Thoracic aorta (tissue), 2 donors: Measurements from ENCODE around the gene BLMH. TPM values are rescaled to one million over a fixed set of nuclear protein-coding genes. Genes with fewer than 3 reads are reported as not detected.

Experiments used
- ATAC-seq: fragments of 150-250 bp; one replicate; pipeline ENCODE4 v1.8.0; 2017; ENCODE audit warnings: low read depth; ENCODE audit not compliant: insufficient number of reproducible peaks, low FRiP score
- DNase-seq: peaks from one replicate; pipeline ENCODE4 v3.0.0-alpha.2; 2020; ENCODE audit warnings: low spot score
- H3K27ac ChIP-seq, 2 donors: fragments of 200-600 bp; sonication (generic); 1 replicate in 1 of 2; 2 replicates in 1 of 2; pipeline ENCODE4 v1.5.1; 2016; ENCODE audit warnings: mild to moderate bottlenecking in 2 of 2, moderate library complexity in 2 of 2
- H3K27me3 ChIP-seq: fragments of 200-600 bp; sonication (generic); replicated peaks from 2 replicates; pipeline ENCODE4 v1.6.0; 2016; ENCODE audit warnings: mild to moderate bottlenecking; ENCODE audit not compliant: insufficient read depth
- H3K36me3 ChIP-seq: fragments of 200-600 bp; sonication (generic); one replicate; pipeline ENCODE4 v1.5.1; 2016
- H3K4me1 ChIP-seq, 2 donors: fragments of 200-600 bp; sonication (generic); 1 replicate in 1 of 2; 2 replicates in 1 of 2; pipeline versions ENCODE4 v1.5.1 to v1.6.0; 2016; ENCODE audit warnings: low read depth in 2 of 2, mild to moderate bottlenecking in 1 of 2; ENCODE audit not compliant: control insufficient read depth in 1 of 2
- H3K4me3 ChIP-seq: fragments of 200-600 bp; sonication (generic); 2 replicates; pipeline ENCODE4 v1.5.1; 2016; ENCODE audit warnings: mild to moderate bottlenecking
- H3K9me3 ChIP-seq: fragments of 200-600 bp; sonication (generic); 2 replicates; pipeline ENCODE4 v1.5.1; 2016
- total RNA-seq, 2 donors: library from RNA; depleted of rRNA; stranded (reverse); fragments of >200 nt; gene quantifications; one replicate each; pipeline versions ENCODE4 v1.1.0 to v1.2.3, GENCODE V29; 2016
- TF ChIP-seq, protein P1 (sequence below): fragments of 200-600 bp; sonication (generic); IDR thresholded peaks from one replicate; pipeline ENCODE4 v1.5.1; 2019; ENCODE audit warnings: antibody characterized with exemption

Gene BLMH
- total RNA-seq, 2 donors from 2014 or later, result 21.5 to 34.6 TPM

DNA sequence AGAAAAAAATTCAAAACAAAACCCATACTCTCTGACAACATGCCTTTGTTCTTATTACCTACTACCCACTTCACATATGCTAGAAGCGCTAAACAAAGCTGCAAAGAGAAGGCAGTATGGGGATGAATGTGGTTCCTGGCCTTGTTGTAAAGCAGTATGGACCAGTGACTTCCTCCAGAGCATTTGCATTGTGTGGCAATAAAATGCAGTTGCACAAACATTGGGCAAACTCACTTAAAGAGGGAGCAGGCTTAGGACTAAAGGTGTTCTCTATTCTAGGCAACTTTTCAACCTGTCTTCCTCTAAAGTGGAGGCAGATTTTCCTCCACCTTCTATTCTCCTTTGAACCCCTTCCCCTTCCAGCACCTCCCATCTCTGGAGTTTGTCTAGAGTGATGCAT is 25.0 kb upstream of the BLMH start:
- no peak overlapping the region for H3K27ac ChIP-seq
- TF ChIP-seq, protein P1, sequence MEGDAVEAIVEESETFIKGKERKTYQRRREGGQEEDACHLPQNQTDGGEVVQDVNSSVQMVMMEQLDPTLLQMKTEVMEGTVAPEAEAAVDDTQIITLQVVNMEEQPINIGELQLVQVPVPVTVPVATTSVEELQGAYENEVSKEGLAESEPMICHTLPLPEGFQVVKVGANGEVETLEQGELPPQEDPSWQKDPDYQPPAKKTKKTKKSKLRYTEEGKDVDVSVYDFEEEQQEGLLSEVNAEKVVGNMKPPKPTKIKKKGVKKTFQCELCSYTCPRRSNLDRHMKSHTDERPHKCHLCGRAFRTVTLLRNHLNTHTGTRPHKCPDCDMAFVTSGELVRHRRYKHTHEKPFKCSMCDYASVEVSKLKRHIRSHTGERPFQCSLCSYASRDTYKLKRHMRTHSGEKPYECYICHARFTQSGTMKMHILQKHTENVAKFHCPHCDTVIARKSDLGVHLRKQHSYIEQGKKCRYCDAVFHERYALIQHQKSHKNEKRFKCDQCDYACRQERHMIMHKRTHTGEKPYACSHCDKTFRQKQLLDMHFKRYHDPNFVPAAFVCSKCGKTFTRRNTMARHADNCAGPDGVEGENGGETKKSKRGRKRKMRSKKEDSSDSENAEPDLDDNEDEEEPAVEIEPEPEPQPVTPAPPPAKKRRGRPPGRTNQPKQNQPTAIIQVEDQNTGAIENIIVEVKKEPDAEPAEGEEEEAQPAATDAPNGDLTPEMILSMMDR, result no peak
- H3K4me1 ChIP-seq, result no peaks in the 10 kb centered on the region
- DNase-seq (no peak), ATAC-seq (no peak)
- H3K36me3 ChIP-seq, result no peaks in the 10 kb centered on the region
- no peaks in the 10 kb centered on the region for H3K9me3 ChIP-seq
- H3K4me3 ChIP-seq, result no peak overlapping the region
- no peaks in the 10 kb centered on the region for H3K27me3 ChIP-seq

DNA sequence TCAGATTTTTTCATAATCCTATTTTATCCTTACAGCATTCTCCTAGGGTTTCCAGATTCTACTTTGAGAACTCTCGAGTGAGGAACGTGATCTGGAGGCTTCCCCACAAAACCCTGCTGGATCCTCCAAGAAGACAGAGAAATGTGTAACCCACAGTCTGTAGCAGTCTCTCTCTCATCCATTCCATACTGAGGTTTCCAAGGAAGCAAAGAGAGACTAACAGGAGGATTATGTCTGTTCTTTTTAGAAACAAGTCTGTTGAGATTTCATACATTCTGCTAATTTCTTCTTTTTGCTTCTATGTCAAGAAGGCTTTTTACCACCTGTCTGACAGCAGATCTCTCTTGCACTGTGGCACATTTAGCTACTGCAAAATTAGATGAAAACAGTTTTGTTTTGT is 23.4 kb upstream of the BLMH start:
- TF ChIP-seq, protein P1, result no peak
- H3K36me3 ChIP-seq, result no peaks in the 10 kb centered on the region
- DNase-seq (no peak), ATAC-seq (no peak)
- H3K4me1 ChIP-seq, result no peaks in the 10 kb centered on the region
- no peak overlapping the region for H3K4me3 ChIP-seq
- H3K27ac ChIP-seq, result no peak overlapping the region
- H3K9me3 ChIP-seq, result no peaks in the 10 kb centered on the region
- H3K27me3 ChIP-seq, result no peaks in the 10 kb centered on the region

DNA sequence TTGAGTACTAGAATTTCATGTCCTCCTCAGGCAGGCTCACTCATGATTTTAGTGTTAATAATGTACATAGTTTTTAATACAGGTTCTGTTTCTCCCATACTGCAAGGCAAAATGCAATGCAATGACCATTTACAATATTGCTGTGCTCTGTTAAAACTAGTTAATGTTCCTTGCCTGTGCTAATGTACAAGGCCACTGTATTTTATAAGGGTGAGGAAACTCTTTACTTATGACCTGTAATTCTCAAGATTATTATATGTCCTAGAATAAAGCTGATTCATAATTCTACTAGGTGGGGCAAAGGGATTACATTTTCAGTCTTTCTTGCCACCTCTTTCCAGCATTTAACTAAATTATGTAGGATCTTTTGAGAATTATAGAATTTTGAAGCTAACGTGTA is 22.7 kb upstream of the BLMH start:
- H3K4me1 ChIP-seq, result no peaks in the 10 kb centered on the region
- H3K4me3 ChIP-seq, result no peak overlapping the region
- H3K36me3 ChIP-seq, result no peaks in the 10 kb centered on the region
- H3K9me3 ChIP-seq, result no peaks in the 10 kb centered on the region
- no peak overlapping the region for H3K27ac ChIP-seq
- ATAC-seq (no peak), DNase-seq (no peak)
- no peaks in the 10 kb centered on the region for H3K27me3 ChIP-seq
- TF ChIP-seq, protein P1, result no peak

DNA sequence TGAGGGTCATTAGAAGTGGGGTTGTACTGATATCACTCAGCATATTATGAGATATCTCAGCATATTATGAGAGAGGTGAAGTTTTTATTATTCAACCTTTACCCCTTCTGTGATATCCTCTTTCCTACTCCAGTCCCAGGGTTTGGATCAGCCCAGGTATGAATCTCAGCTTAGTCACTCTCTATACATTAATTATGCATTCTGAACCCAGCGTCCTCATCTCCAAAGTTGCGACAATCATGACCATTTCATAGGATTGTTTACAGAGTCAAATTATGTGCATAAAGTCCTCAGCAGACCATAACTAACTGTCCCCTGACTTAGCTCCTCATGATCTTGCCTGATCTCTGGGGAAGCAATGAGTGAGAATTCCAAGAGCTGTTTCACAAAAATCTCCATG is 20.5 kb upstream of the BLMH start:
- H3K4me1 ChIP-seq, result no peaks in the 10 kb centered on the region
- H3K27me3 ChIP-seq, result no peaks in the 10 kb centered on the region
- no peaks in the 10 kb centered on the region for H3K36me3 ChIP-seq
- ATAC-seq, result no peak
- H3K4me3 ChIP-seq, result no peak overlapping the region
- no peak overlapping the region for H3K27ac ChIP-seq
- no peak for DNase-seq
- TF ChIP-seq, protein P1, result no peak
- no peaks in the 10 kb centered on the region for H3K9me3 ChIP-seq

DNA sequence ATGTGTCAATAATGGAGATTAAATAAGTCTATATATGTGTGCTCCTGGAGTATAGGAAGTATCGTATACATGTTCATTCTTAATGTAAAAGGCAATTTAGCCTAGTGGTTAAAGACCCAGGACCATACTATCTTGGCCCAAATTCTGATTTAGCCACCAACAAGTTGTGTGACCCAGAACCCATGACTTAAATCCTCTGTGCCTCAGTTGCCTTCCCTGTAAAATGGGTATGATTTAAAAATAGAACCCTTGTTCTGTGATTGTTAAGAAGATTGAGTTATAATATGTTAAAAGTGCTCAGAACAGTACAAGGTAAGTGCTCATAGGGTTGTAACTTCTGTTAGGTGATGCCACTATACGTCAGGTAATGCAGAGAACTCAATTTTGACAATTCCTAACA is 18.8 kb upstream of the BLMH start:
- Histone ChIP-seq H3K9me3 (no peaks in the 10 kb centered on the region), H3K36me3 (no peaks in the 10 kb centered on the region), H3K27ac (no peak overlapping the region), H3K4me1 (no peaks in the 10 kb centered on the region), H3K27me3 (no peaks in the 10 kb centered on the region), H3K4me3 (no peak overlapping the region)
- DNase-seq, result no peak
- ATAC-seq, result no peak
- TF ChIP-seq, protein P1, result no peak
